ENCODE measurements around the gene LRRC40. TPM values are rescaled to one million over a fixed set of nuclear protein-coding genes. Genes with fewer than 3 reads are reported as not detected.
"Not testable (repeated sequence)": the region's sequence is repeated elsewhere in the genome, so short reads cannot be mapped to it uniquely, and the experiment has no call there.

The LRRC40 gene
- total and polyA plus RNA-seq, 4 donors, result 6.3 to 12.7 (median 10.1) TPM

DNA sequence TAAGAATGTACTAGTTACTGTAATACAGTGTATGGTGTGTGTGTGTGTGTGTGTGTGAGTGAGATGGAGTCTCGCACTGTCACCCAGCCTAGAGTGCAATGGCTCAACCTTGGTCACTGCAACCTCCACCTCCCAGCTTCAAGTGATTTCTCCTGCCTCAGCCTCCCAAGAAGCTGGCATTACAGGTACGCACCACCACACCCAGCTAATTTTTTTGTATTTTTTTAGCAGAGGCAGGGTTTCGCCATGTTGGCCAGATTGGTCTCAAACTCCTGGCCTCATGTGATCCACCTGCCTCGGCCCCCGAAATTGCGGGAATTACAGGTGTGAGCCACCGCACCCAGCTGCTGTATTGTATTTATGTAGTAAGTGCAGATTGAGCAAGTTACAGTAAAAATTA is 2.9 kb upstream of the LRRC40 start:
- WGBS, 2 donors, result 97% methylated on average over 7 of the region's 7 CpGs
- intact Hi-C loops (cut with DNase I), result loop anchor here (10.0 kb wide), 2 partner anchors 147 to 207 kb away; partner anchors contain the start of genes ANKRD13C (in 1 of the 2) and CTH (in 1 of the 2)
- Histone ChIP-seq H3K36me3 (ENCODE audit: control insufficient read depth in 1 of 2, insufficient read depth in 2 of 2, low read length in 1 of 2) (no peaks in the 10 kb centered on the region), H3K4me1 (ENCODE audit: control insufficient read depth in 1 of 2, insufficient read depth in 2 of 2, low read length in 2 of 2) (peaks cover 0 to under 1% of the 10 kb centered on the region in 2 donors), H3K4me3 (ENCODE audit: low read length in 2 of 2) (no peak overlapping the region), H3K27me3 (ENCODE audit: control insufficient read depth in 1 of 2, insufficient read depth in 2 of 2, low read length in 1 of 2) (no peaks in the 10 kb centered on the region), H3K9me3 (ENCODE audit: control insufficient read depth, low read length) (no peaks in the 10 kb centered on the region), H3K27ac (ENCODE audit: low read depth in 1 of 2, low read length in 2 of 2) (no peak overlapping the region)
- ATAC-seq (ENCODE audit: low FRiP score) (no peak), DNase-seq (no peak)

DNA sequence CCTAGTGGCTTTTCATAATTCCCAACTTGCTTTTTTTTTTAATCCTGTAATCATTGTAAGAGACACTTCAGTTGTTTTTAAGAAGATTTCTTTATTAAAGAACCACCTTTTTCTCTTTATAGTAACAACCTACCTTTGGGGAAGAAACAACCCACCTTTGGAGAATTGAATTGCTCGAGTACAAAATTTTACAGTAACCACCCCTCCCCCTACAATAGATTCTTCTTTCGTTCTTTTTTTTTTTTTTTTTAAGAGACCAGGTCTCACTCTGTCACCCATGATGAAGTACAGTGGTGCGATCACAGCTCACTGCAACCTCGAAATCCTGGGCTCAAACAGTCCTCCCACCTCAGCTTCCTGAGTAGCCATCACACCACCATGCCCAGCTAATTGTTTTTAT is 2.1 kb upstream of the LRRC40 start:
- Histone ChIP-seq H3K36me3 (ENCODE audit: control insufficient read depth in 1 of 2, insufficient read depth in 2 of 2, low read length in 1 of 2) (no peaks in the 10 kb centered on the region), H3K27me3 (ENCODE audit: control insufficient read depth in 1 of 2, insufficient read depth in 2 of 2, low read length in 1 of 2) (no peaks in the 10 kb centered on the region), H3K4me3 (ENCODE audit: low read length in 2 of 2) (no peak overlapping the region), H3K27ac (ENCODE audit: low read depth in 1 of 2, low read length in 2 of 2) (no peak overlapping the region), H3K9me3 (ENCODE audit: control insufficient read depth, low read length) (no peaks in the 10 kb centered on the region), H3K4me1 (ENCODE audit: control insufficient read depth in 1 of 2, insufficient read depth in 2 of 2, low read length in 2 of 2) (peaks cover 0 to 2% of the 10 kb centered on the region in 2 donors)
- ATAC-seq (ENCODE audit: low FRiP score) (no peak), DNase-seq (no peak)
- intact Hi-C loops (cut with DNase I), result loop anchor here (10.0 kb wide), 2 partner anchors 147 to 207 kb away; partner anchors contain the start of genes ANKRD13C (in 1 of the 2) and CTH (in 1 of the 2)
- 81 to 85% methylated on average over 4 of the region's 4 CpGs for WGBS, 2 donors

DNA sequence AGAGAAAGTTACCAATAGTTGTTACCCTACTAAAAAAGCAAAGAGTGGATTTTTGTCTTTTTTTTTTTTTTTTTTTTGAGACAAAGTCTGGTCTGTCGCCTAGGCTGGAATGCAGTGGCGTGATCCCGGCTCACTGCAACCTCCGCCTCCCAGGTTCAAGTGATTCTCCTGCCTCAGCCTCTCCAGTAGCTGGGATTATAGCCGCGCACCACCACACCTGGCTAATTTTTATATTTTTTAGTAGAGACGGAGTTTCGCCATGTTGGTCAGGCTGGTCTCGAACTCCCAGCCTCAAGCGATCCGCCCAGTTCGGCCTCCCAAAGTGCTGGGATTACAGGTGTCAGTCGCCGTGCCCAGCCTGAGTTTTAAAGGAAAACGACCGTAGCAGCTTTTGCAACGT is 1.5 kb upstream of the LRRC40 start:
- WGBS, 2 donors, result 74 to 79% methylated on average over 17 of the region's 17 CpGs
- H3K27ac ChIP-seq (ENCODE audit: low read depth in 1 of 2, low read length in 2 of 2), result not testable (repeated sequence)

DNA sequence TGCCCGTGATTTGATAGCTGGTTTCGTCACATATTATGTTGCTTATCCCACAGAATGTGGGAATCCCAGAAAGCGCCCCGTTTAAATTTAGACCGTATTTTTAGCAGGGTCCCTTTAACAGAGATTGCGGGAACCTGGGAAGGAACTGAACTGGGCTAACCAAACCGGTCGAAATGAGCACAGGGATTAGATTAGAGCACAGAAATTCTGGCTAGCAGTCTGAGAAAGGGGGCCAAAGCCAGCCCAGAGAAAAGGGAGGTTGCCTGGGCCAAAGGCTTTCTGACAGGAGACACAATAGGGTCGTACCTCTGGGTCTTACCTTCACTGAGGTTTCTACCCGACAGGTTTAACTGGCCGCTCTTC is 327 bp downstream of the LRRC40 start:
- DNase-seq, result no peak
- peak overlapping the region; percentile 87 to 99 for H3K4me3 ChIP-seq (ENCODE audit: low read length in 2 of 2)
- H3K27ac ChIP-seq (ENCODE audit: low read depth in 1 of 2, low read length in 2 of 2), result peak overlapping the region; percentile 69 to 88
- peak; percentile 62 for ATAC-seq (ENCODE audit: low FRiP score)
- no peaks in the 10 kb centered on the region for H3K36me3 ChIP-seq (ENCODE audit: control insufficient read depth in 1 of 2, insufficient read depth in 2 of 2, low read length in 1 of 2)
- no peaks in the 10 kb centered on the region for H3K9me3 ChIP-seq (ENCODE audit: control insufficient read depth, low read length)
- intact Hi-C loops (cut with DNase I), result loop anchor here (2.0 to 10.0 kb wide), 3 partner anchors 150 to 876 kb away; partner anchors contain the start of genes ANKRD13C (in 1 of the 2), CTH (in 1 of the 2) and ZRANB2 (in 1 of the 2)
- H3K27me3 ChIP-seq (ENCODE audit: control insufficient read depth in 1 of 2, insufficient read depth in 2 of 2, low read length in 1 of 2), result no peaks in the 10 kb centered on the region
- 1% methylated on average over 11 of the region's 11 CpGs for WGBS, 2 donors
- H3K4me1 ChIP-seq (ENCODE audit: control insufficient read depth in 1 of 2, insufficient read depth in 2 of 2, low read length in 2 of 2), result peaks cover 0 to 2% of the 10 kb centered on the region in 2 donors

More for the DNA sequence above, 1.5 kb upstream of the LRRC40 start:
- H3K4me1 ChIP-seq (ENCODE audit: control insufficient read depth in 1 of 2, insufficient read depth in 2 of 2, low read length in 2 of 2); H3K36me3 ChIP-seq (ENCODE audit: control insufficient read depth in 1 of 2, insufficient read depth in 2 of 2, low read length in 1 of 2); H3K9me3 ChIP-seq (ENCODE audit: control insufficient read depth, low read length); ATAC-seq (ENCODE audit: low FRiP score); H3K27me3 ChIP-seq (ENCODE audit: control insufficient read depth in 1 of 2, insufficient read depth in 2 of 2, low read length in 1 of 2); DNase-seq: not testable (repeated sequence)
- intact Hi-C loops (cut with DNase I), result loop anchor here (10.0 kb wide), 2 partner anchors 148 to 208 kb away; partner anchors contain the start of genes ANKRD13C (in 1 of the 2) and CTH (in 1 of the 2)
- H3K4me3 ChIP-seq (ENCODE audit: low read length in 2 of 2), result peak overlapping the region in 1 of 2 donors; percentile 93

DNA sequence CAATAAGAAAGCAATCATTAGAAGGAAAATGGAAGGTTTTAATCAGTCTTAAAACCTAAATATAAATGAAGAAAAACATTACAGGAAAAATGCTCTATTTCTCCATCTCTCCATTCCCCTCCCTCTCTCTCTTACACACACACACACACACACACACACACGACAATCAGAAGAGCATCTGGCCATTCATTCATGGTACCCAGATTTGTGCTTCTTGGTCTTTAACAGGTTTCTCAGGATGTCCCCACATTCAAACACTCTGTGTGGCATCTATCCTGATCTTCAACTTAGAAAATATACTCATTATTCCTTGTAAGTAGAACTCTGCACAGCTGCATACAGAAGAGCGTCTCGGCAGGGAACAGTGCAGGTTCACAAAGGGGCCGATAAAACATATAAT is 779 bp downstream of the LRRC40 start:
- H3K27me3 ChIP-seq (ENCODE audit: control insufficient read depth in 1 of 2, insufficient read depth in 2 of 2, low read length in 1 of 2), result no peaks in the 10 kb centered on the region
- peaks cover 0 to 2% of the 10 kb centered on the region in 2 donors for H3K4me1 ChIP-seq (ENCODE audit: control insufficient read depth in 1 of 2, insufficient read depth in 2 of 2, low read length in 2 of 2)
- H3K9me3 ChIP-seq (ENCODE audit: control insufficient read depth, low read length), result no peaks in the 10 kb centered on the region
- H3K27ac ChIP-seq (ENCODE audit: low read depth in 1 of 2, low read length in 2 of 2), result no peak overlapping the region
- DNase-seq, result no peak
- 0 to 1% methylated on average over 4 of the region's 4 CpGs for WGBS, 2 donors
- H3K36me3 ChIP-seq (ENCODE audit: control insufficient read depth in 1 of 2, insufficient read depth in 2 of 2, low read length in 1 of 2), result no peaks in the 10 kb centered on the region
- peak overlapping the region; percentile 87 to 99 for H3K4me3 ChIP-seq (ENCODE audit: low read length in 2 of 2)
- intact Hi-C loops (cut with DNase I), result loop anchor here (2.0 to 10.0 kb wide), 3 partner anchors 150 to 876 kb away; partner anchors contain the start of genes ANKRD13C (in 1 of the 2), CTH (in 1 of the 2) and ZRANB2 (in 1 of the 2)
- no peak for ATAC-seq (ENCODE audit: low FRiP score)

DNA sequence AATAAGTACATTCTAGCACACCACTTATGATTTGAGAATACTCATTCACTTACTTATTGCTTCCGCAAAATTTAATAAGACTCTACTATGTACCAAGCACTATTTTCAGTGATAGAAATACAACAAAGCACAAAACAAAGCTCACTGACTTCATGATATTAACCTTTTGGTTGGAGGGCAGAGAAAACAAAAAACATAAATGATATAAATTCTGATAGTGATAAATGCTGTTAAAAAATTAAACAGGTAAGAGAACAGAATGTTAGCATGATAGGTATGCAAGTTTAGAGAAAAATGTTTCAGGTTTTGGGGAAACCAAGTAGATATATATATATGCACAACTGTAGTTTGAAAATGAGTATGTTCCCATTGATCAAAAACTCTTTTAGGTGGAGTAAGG is 1.2 kb downstream of the LRRC40 start:
- Histone ChIP-seq H3K4me1 (ENCODE audit: control insufficient read depth in 1 of 2, insufficient read depth in 2 of 2, low read length in 2 of 2) (peaks cover 0 to 2% of the 10 kb centered on the region in 2 donors), H3K4me3 (ENCODE audit: low read length in 2 of 2) (no peak overlapping the region)

DNA sequence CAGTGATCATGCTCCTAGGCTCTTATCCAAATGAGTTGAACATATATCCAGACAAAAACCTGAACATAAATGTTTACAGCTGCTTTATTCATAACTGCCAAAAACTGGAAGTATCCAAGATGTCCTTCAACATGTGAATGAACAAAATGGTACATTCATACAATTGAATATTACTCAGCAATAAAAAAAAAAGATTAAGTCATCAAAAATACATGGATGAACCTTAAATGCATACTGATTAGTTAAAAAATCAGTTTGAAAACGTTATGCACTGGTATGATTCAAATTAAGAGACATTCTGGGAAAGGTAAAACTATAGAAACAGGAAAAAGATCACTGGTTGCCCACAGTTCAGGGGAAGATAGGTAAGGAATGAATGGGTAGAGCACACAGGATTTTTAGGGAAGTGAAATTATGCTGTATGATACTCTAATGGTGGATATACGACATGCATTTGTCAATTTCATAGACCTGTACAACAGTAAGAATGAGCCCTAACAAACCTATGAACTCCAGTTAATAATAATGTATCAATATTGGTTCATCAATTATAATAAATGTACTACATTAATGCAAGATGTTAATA is 3.1 kb downstream of the LRRC40 start:
- no peak for DNase-seq
- no peak for ATAC-seq (ENCODE audit: low FRiP score)
- H3K36me3 ChIP-seq (ENCODE audit: control insufficient read depth in 1 of 2, insufficient read depth in 2 of 2, low read length in 1 of 2), result no peaks in the 10 kb centered on the region

More for the DNA sequence above, 1.2 kb downstream of the LRRC40 start:
- H3K9me3 ChIP-seq (ENCODE audit: control insufficient read depth, low read length), result no peaks in the 10 kb centered on the region
- no peak for DNase-seq
- H3K36me3 ChIP-seq (ENCODE audit: control insufficient read depth in 1 of 2, insufficient read depth in 2 of 2, low read length in 1 of 2), result no peaks in the 10 kb centered on the region
- no peaks in the 10 kb centered on the region for H3K27me3 ChIP-seq (ENCODE audit: control insufficient read depth in 1 of 2, insufficient read depth in 2 of 2, low read length in 1 of 2)
- 88 to 95% methylated on average over 1 of the region's 1 CpG for WGBS, 2 donors
- ATAC-seq (ENCODE audit: low FRiP score), result no peak
- intact Hi-C loops (cut with DNase I), result loop anchor here (2.0 to 10.0 kb wide), 3 partner anchors 151 to 877 kb away; partner anchors contain the start of genes ANKRD13C (in 1 of the 2), CTH (in 1 of the 2) and ZRANB2 (in 1 of the 2)
- H3K27ac ChIP-seq (ENCODE audit: low read depth in 1 of 2, low read length in 2 of 2), result no peak overlapping the region

DNA sequence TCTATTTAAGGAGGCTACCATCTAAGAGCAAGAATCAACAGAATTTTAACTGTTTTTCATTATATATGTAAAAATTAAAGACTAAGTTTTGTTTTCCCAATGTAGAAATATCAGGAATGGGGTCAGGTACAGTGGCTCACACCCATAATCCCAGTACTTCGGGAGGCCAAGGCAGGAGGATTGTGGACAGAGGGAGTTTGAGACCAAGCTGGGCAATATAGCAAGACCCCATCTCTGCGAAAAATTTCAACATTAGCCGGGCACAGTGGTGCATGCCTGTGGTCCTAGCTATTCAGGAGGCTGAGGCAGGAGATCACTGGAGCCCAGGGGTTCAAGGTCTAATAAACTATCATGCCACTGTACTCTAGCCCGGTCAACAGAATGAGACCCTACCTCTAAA is 5.3 kb downstream of the LRRC40 start:
- ATAC-seq (ENCODE audit: low FRiP score) (no peak), DNase-seq (no peak)
- no peak overlapping the region for H3K27ac ChIP-seq (ENCODE audit: low read depth in 1 of 2, low read length in 2 of 2)
- intact Hi-C loops (cut with DNase I), result loop anchor here (10.0 kb wide), 2 partner anchors 155 to 215 kb away; partner anchors contain the start of genes ANKRD13C (in 1 of the 2) and CTH (in 1 of the 2)
- 96% methylated on average over 4 of the region's 4 CpGs for WGBS, 2 donors
- H3K27me3 ChIP-seq (ENCODE audit: control insufficient read depth in 1 of 2, insufficient read depth in 2 of 2, low read length in 1 of 2), result no peaks in the 10 kb centered on the region
- H3K9me3 ChIP-seq (ENCODE audit: control insufficient read depth, low read length), result no peaks in the 10 kb centered on the region
- peaks cover 0 to 2% of the 10 kb centered on the region in 2 donors for H3K4me1 ChIP-seq (ENCODE audit: control insufficient read depth in 1 of 2, insufficient read depth in 2 of 2, low read length in 2 of 2)
- no peak overlapping the region for H3K4me3 ChIP-seq (ENCODE audit: low read length in 2 of 2)
- H3K36me3 ChIP-seq (ENCODE audit: control insufficient read depth in 1 of 2, insufficient read depth in 2 of 2, low read length in 1 of 2), result no peaks in the 10 kb centered on the region

More for the DNA sequence above, 3.1 kb downstream of the LRRC40 start:
- Histone ChIP-seq H3K27me3 (ENCODE audit: control insufficient read depth in 1 of 2, insufficient read depth in 2 of 2, low read length in 1 of 2) (no peaks in the 10 kb centered on the region), H3K4me1 (ENCODE audit: control insufficient read depth in 1 of 2, insufficient read depth in 2 of 2, low read length in 2 of 2) (peaks cover 0 to 2% of the 10 kb centered on the region in 2 donors), H3K4me3 (ENCODE audit: low read length in 2 of 2) (no peak overlapping the region), H3K27ac (ENCODE audit: low read depth in 1 of 2, low read length in 2 of 2) (no peak overlapping the region), H3K9me3 (ENCODE audit: control insufficient read depth, low read length) (no peaks in the 10 kb centered on the region)
- 58 to 65% methylated on average over 2 of the region's 2 CpGs for WGBS, 2 donors
- intact Hi-C loops (cut with DNase I), result loop anchor here (10.0 kb wide), 2 partner anchors 153 to 213 kb away; partner anchors contain the start of genes ANKRD13C (in 1 of the 2) and CTH (in 1 of the 2)
